Thoracic aorta endothelial cell (primary cell): ENCODE data around the gene PDIA3. TPM values are rescaled to one million over a fixed set of nuclear protein-coding genes. Genes with fewer than 3 reads are reported as not detected.

Experiments used
- small RNA-seq: library from RNA; depleted of rRNA; stranded (forward); fragments of <200 nt; gene quantifications from one replicate; pipeline ENCODE3, GENCODE V24; 2012
- total RNA-seq: library from RNA; depleted of rRNA; stranded (reverse); fragments of >200 nt; gene quantifications from 2 replicates; pipeline ENCODE4 v1.2.3, GENCODE V29; 2012

PDIA3 gene
- 313 and 329 TPM in 2 replicates for total RNA-seq

GRCh38 chr15:43746245-43746902 is at the start of gene PDIA3:
PDIA3 (plus strand) TSS chr15:43746438; CDS start chr15:43746540, 102 bp downstream.

GRCh38 chr15:43776718-43777266 is 30.6 kb downstream of the PDIA3 start, which contains the start of gene ELL3:
ELL3 (minus strand) TSS chr15:43776966; CDS start chr15:43776901, 65 bp downstream.

GRCh38 chr15:43791993-43792760 is 45.9 kb downstream of the PDIA3 start, which contains the start of gene SERF2:
SERF2 (plus strand) TSS chr15:43792320; CDS start chr15:43792377, 57 bp downstream.

GRCh38 chr15:43799945-43800285 is 53.7 kb downstream of the PDIA3 start, which contains the start of gene SERINC4:
SERINC4 (minus strand) TSS chr15:43800220; CDS start chr15:43799986, 234 bp downstream.

GRCh38 chr15:43800286-43801141 is 54.3 kb downstream of the PDIA3 start, which contains the start of gene HYPK:
HYPK (plus strand) TSS chr15:43800599; CDS start chr15:43800623, 24 bp downstream.

Small RNA genes lying within 50 kb of the gene (small RNA-seq; reads per million reads assigned to genes)
- gene MIR1282, result not detected
- gene RNU6-353P, result not detected
- gene RNU6-354P, result not detected

Other genes starting within 250 kb of the PDIA3 start
- gene MAP1A, start 228.8 kb upstream of the PDIA3 start, total RNA-seq, result 2.3 and 2.4 TPM in 2 replicates
- 27.3 and 32.3 TPM in 2 replicates for gene PPIP5K1, start 156.2 kb upstream of the PDIA3 start, total RNA-seq
- not detected in 2 replicates for gene CKMT1B, start 152.4 kb upstream of the PDIA3 start, total RNA-seq
- gene STRC, start 127.6 kb upstream of the PDIA3 start, total RNA-seq, result not detected in 2 replicates
- 2.1 and 2.4 TPM in 2 replicates for gene CATSPER2, start 97.6 kb upstream of the PDIA3 start, total RNA-seq
- not detected in 2 replicates for gene CKMT1A, start 52.6 kb upstream of the PDIA3 start, total RNA-seq
- 0.53 and 2.0 TPM in 2 replicates for gene ELL3, start 30.5 kb downstream of the PDIA3 start, total RNA-seq
- 238 and 257 TPM in 2 replicates for gene SERF2, start 45.9 kb downstream of the PDIA3 start, total RNA-seq
- not detected in 2 replicates for gene SERINC4, start 53.8 kb downstream of the PDIA3 start, total RNA-seq
- gene HYPK, start 54.2 kb downstream of the PDIA3 start, total RNA-seq, result 8.8 and 11.0 TPM in 2 replicates
- gene MFAP1, start 78.3 kb downstream of the PDIA3 start, total RNA-seq, result 28.4 and 32.7 TPM in 2 replicates
- gene WDR76, start 80.6 kb downstream of the PDIA3 start, total RNA-seq, result 26.7 and 42.7 TPM in 2 replicates